ENCODE results near the gene CSF1R.

Gene CSF1R

DNA sequence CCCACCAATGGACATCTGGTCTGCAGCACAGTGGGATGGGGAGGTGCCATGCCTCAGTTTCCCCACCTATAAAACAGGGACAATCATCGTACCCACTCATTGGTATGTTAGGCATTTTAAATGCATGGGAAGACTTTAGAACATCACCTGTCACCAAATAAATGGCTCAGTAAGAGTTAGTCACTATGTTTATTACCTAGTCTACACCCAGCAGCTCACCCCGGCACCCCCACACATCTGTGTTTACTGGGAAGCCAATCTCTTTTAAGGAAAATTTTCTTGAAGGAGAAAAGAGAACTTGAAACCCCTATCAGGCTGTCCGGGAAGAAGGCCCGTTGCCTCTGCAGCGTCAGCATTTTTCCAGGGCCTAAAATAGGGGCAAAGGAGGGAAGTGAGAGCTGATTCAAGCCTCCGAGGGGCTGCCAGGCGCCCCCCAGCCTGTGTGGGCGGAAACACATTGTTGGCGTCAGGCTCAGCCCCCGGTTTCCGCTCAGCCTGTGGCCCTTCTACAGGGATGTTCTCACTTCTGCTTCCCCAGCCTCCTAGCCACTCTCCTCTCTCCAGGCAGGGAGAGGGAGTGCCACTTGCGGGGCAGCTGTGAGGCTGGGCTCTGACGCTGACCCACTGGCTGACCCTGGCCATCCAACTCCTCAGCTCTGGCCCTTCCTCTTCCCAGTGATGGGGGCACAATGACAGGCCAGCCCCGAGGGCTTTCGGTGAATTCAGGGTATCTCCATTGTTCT, 4.6 kb downstream of the CSF1R start:
- ATAC-seq (ENCODE audit: low read depth) (no peak), DNase-seq (ENCODE audit: low spot score) (no peak)
- Histone ChIP-seq H3K4me3 (ENCODE audit: severe bottlenecking) (no peak overlapping the region), H3K27ac (ENCODE audit: poor library complexity, severe bottlenecking) (no peak overlapping the region), H3K36me3 (ENCODE audit: low read depth) (no peaks in the 10 kb centered on the region), H3K4me1 (ENCODE audit: insufficient read depth, poor library complexity, severe bottlenecking) (no peaks in the 10 kb centered on the region), H3K27me3 (ENCODE audit: insufficient read depth, poor library complexity, severe bottlenecking) (peaks cover 7% of the 10 kb centered on the region), H3K9me3 (ENCODE audit: severe bottlenecking) (no peaks in the 10 kb centered on the region)
- TF ChIP-seq, protein P1, sequence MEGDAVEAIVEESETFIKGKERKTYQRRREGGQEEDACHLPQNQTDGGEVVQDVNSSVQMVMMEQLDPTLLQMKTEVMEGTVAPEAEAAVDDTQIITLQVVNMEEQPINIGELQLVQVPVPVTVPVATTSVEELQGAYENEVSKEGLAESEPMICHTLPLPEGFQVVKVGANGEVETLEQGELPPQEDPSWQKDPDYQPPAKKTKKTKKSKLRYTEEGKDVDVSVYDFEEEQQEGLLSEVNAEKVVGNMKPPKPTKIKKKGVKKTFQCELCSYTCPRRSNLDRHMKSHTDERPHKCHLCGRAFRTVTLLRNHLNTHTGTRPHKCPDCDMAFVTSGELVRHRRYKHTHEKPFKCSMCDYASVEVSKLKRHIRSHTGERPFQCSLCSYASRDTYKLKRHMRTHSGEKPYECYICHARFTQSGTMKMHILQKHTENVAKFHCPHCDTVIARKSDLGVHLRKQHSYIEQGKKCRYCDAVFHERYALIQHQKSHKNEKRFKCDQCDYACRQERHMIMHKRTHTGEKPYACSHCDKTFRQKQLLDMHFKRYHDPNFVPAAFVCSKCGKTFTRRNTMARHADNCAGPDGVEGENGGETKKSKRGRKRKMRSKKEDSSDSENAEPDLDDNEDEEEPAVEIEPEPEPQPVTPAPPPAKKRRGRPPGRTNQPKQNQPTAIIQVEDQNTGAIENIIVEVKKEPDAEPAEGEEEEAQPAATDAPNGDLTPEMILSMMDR (IDR thresholded peaks at IDR 0.05; ENCODE audit: poor library complexity, severe bottlenecking), result no peak

DNA sequence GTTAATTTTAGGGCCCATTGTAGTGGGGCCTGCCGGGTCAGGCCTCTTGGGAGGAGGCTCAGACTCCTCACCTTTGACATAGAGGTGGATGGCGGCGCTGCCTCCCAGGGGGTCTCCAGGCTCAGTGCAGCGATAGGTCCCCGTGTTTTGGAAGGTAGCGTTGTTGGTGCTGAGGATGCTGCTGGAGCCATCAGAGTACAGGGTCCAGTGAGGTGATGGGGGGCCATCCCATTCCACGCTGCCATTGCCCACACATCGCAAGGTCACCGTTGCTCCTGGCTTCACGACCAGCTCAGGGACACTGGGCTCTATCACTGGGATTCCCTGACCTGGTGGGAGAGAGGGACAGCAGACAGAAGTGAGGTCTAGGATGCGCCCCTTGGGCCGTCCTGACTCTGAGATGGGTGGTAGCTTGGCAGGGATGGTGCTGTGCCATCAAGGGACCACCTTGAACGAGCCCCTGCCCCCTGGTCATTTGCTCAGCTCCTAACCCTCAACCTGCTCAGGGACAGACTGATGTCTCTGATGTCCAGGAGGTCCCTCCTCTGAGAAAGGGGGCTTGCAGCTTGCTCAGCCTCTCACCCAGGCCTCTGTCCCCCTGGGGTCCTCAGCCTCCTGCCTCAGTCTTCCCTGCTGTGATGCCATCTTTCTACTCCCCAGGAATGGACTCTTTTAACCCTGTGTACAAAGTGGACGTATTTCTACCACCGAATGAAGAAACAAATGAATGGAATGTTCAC, 5.5 kb downstream of the CSF1R start:
- Histone ChIP-seq H3K27ac (ENCODE audit: poor library complexity, severe bottlenecking) (no peak overlapping the region), H3K9me3 (ENCODE audit: severe bottlenecking) (no peaks in the 10 kb centered on the region), H3K4me3 (ENCODE audit: severe bottlenecking) (no peak overlapping the region), H3K36me3 (ENCODE audit: low read depth) (no peaks in the 10 kb centered on the region), H3K4me1 (ENCODE audit: insufficient read depth, poor library complexity, severe bottlenecking) (no peaks in the 10 kb centered on the region), H3K27me3 (ENCODE audit: insufficient read depth, poor library complexity, severe bottlenecking) (peaks cover 3% of the 10 kb centered on the region)
- TF ChIP-seq, protein P1 (IDR thresholded peaks at IDR 0.05; ENCODE audit: poor library complexity, severe bottlenecking), result no peak
- ATAC-seq (ENCODE audit: low read depth) (no peak), DNase-seq (ENCODE audit: low spot score) (no peak)

DNA sequence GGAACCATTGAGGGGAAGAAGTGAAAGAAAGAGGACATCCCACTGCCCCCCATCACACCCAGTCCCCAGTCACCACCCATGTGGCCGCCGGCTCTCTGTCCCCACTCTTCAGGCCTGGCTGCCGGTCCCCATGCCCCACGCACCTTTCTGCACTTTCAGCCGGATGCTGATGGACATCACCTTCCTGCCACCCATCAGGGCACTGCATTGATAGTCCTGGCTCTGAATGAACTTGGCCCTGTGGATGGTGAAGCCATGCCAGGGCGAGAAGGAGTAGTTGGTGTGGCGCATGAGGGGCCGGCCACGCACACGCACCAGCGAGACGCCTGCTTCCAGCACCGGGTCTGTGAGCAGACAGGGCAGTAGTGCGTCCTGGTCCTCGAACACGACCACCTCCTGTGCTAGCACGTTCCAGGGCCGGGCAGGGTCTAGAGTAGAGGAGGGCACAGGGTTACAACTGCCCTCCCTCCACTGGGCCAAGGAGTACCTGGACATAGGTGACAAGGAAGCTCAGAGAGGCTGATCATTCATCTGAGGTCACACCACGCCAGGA, 6.4 kb downstream of the CSF1R start:
- no peaks in the 10 kb centered on the region for H3K9me3 ChIP-seq (ENCODE audit: severe bottlenecking)
- TF ChIP-seq, protein P1 (IDR thresholded peaks at IDR 0.05; ENCODE audit: poor library complexity, severe bottlenecking), result no peak
- ATAC-seq (ENCODE audit: low read depth) (no peak), DNase-seq (ENCODE audit: low spot score) (no peak)
- H3K4me3 ChIP-seq (ENCODE audit: severe bottlenecking), result no peak overlapping the region
- H3K4me1 ChIP-seq (ENCODE audit: insufficient read depth, poor library complexity, severe bottlenecking), result no peaks in the 10 kb centered on the region
- no peak overlapping the region for H3K27ac ChIP-seq (ENCODE audit: poor library complexity, severe bottlenecking)
- peaks cover 3% of the 10 kb centered on the region for H3K27me3 ChIP-seq (ENCODE audit: insufficient read depth, poor library complexity, severe bottlenecking)
- H3K36me3 ChIP-seq (ENCODE audit: low read depth), result no peaks in the 10 kb centered on the region

DNA sequence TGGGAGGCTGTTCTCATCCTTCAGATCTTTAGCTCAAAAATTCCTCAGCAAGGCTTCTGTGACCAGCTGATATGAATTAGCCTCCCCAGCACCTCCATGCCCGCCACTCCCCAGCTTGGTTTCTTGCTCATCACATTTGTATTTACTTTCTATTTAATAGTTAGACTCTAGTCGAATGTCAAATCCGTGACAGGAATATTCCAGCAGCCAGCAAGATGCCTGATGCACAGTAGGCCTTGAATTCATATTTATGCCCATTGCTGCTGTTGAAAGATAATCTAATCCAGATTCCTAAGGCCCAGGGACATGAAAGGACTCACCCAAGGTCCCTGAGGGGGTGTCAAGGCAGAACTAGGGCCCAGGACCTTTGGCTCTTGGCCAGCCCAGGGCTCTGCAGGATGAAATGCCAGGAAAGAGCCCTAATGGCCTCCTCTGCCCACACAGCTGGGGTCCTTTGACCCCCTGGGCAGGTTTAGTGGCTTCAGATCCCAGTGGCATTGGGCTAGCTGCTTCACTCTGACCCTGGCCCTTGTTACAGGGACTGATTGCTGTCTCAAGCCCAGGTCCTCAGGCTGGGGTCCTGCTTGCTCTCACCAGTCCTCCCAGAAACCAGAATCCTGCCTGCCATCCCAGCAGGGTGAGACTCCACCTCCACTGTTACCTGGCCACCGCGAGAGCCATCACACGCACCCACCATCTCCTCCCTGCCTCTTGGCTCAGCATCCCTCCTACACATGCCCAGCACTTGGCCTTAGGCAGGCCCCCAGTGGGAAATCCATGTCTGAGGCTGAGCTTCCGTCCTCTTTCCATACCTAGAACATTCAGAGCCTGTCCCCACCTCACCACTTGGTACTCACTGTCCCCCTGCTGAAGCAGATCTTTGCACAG, 7.3 kb downstream of the CSF1R start:
- no peaks in the 10 kb centered on the region for H3K4me1 ChIP-seq (ENCODE audit: insufficient read depth, poor library complexity, severe bottlenecking)
- ATAC-seq (ENCODE audit: low read depth), result no peak
- peaks cover 3% of the 10 kb centered on the region for H3K27me3 ChIP-seq (ENCODE audit: insufficient read depth, poor library complexity, severe bottlenecking)
- no peak overlapping the region for H3K4me3 ChIP-seq (ENCODE audit: severe bottlenecking)
- no peaks in the 10 kb centered on the region for H3K9me3 ChIP-seq (ENCODE audit: severe bottlenecking)
- no peaks in the 10 kb centered on the region for H3K36me3 ChIP-seq (ENCODE audit: low read depth)
- TF ChIP-seq, protein P1 (IDR thresholded peaks at IDR 0.05; ENCODE audit: poor library complexity, severe bottlenecking), result no peak
- DNase-seq (ENCODE audit: low spot score), result no peak
- H3K27ac ChIP-seq (ENCODE audit: poor library complexity, severe bottlenecking), result no peak overlapping the region
